ENCODE measurements around the gene SLC23A3. TPM values are rescaled to one million over a fixed set of nuclear protein-coding genes. Genes with fewer than 3 reads are reported as not detected.

Gene SLC23A3
- total and polyA plus RNA-seq, 7 donors, result 0.09 to 0.86 (median 0.14) TPM; not detected in 1

GRCh38 chr2:219180961-219181360 lies 11.1 kb upstream of the SLC23A3 start:
- no peak overlapping the region for H3K4me3 ChIP-seq

GRCh38 chr2:219179601-219180465 lies 10.0 kb upstream of the SLC23A3 start:
- 95 to 97% (median 95%) methylated on average over 9 of the region's 9 CpGs for WGBS, 3 donors
- Histone ChIP-seq H3K36me3 (ENCODE audit: insufficient read depth in 1 of 2, low read depth in 1 of 2) (peaks cover 6 to 64% of the 10 kb centered on the region in 2 donors), H3K4me3 (peak overlapping the region; percentile 100)

More at GRCh38 chr2:219180961-219181360, 11.1 kb upstream of the SLC23A3 start:
- no peak for DNase-seq
- ATAC-seq, result no peak
- 88 to 92% (median 89%) methylated on average over 5 of the region's 5 CpGs for WGBS, 3 donors
- H3K36me3 ChIP-seq (ENCODE audit: insufficient read depth in 1 of 2, low read depth in 1 of 2), result peaks cover 6 to 65% of the 10 kb centered on the region in 2 donors
- no peaks in the 10 kb centered on the region for H3K27me3 ChIP-seq (ENCODE audit: insufficient read depth in 3 of 3, low read length in 2 of 3)
- peaks cover 11% of the 10 kb centered on the region for H3K4me1 ChIP-seq
- no peak for TF ChIP-seq CTCF (IDR thresholded peaks at IDR 0.05)
- H3K27ac ChIP-seq, result no peak overlapping the region
- intact Hi-C loops (cut with DNase I), result no loop called here
- H3K9me3 ChIP-seq, result no peaks in the 10 kb centered on the region

GRCh38 chr2:219178377-219179175 lies 8.7 kb upstream of the SLC23A3 start:
- ATAC-seq (peak in 1 of 4 donors; percentile 6), DNase-seq (peak in 1 of 2 donors; percentile 56)
- Histone ChIP-seq H3K27me3 (ENCODE audit: insufficient read depth in 3 of 3, low read length in 2 of 3) (no peaks in the 10 kb centered on the region), H3K36me3 (ENCODE audit: insufficient read depth in 1 of 2, low read depth in 1 of 2) (peaks cover 3 to 67% of the 10 kb centered on the region in 2 donors), H3K9me3 (no peaks in the 10 kb centered on the region), H3K27ac (peak overlapping the region; percentile 87), H3K4me3 (peak overlapping the region; percentile 100), H3K4me1 (peaks cover 31% of the 10 kb centered on the region)
- WGBS, 3 donors, result 3 to 8% (median 4%) methylated on average over 24 to 45 of the region's 45 CpGs
- no peak for TF ChIP-seq CTCF (IDR thresholded peaks at IDR 0.05)
- intact Hi-C loops (cut with DNase I), result loop anchor here (1.0 to 10.0 kb wide), 5 partner anchors 28 to 784 kb away; partner anchors contain the start of genes ABCB6 (in 1 of the 2), CHPF (in 1 of the 2), CTDSP1 (in 1 of the 2) and TMEM198 (in 1 of the 2)

More at GRCh38 chr2:219179601-219180465, 10.0 kb upstream of the SLC23A3 start:
- no peaks in the 10 kb centered on the region for H3K27me3 ChIP-seq (ENCODE audit: insufficient read depth in 3 of 3, low read length in 2 of 3)
- ATAC-seq, result no peak
- TF ChIP-seq CTCF (IDR thresholded peaks at IDR 0.05), result no peak
- H3K9me3 ChIP-seq, result no peaks in the 10 kb centered on the region
- peaks cover 22% of the 10 kb centered on the region for H3K4me1 ChIP-seq
- H3K27ac ChIP-seq, result no peak overlapping the region
- no peak for DNase-seq
- intact Hi-C loops (cut with DNase I), result loop anchor here (5.0 to 10.0 kb wide), 4 partner anchors 37 to 785 kb away; partner anchors contain the start of genes ABCB6 (in 1 of the 2), CHPF (in 1 of the 2), CTDSP1 (in 1 of the 2) and TMEM198 (in 1 of the 2)

- peak; percentile 44 for TF ChIP-seq CTCF (IDR thresholded peaks at IDR 0.05)
- no peaks in the 10 kb centered on the region for H3K9me3 ChIP-seq
- peak within 1 kb of the TSS; percentile 100 for H3K4me3 ChIP-seq
- H3K27me3 ChIP-seq (ENCODE audit: insufficient read depth in 3 of 3, low read length in 2 of 3), result no peaks in the 10 kb centered on the region
- whole genome bisulfite sequencing, 3 donors, result 0 to 1% (median 0%) methylated on average over 36 to 67 of the region's 67 CpGs
- peak within 1 kb of the TSS; percentile 87 for H3K27ac ChIP-seq
- peaks cover 3 to 67% of the 10 kb centered on the region in 2 donors for H3K36me3 ChIP-seq (ENCODE audit: insufficient read depth in 1 of 2, low read depth in 1 of 2)
- peaks cover 31% of the 10 kb centered on the region for H3K4me1 ChIP-seq
- DNase-seq (peak; percentile 87 to 93), ATAC-seq (peak; percentile 77 to 87 (median 80))
- intact Hi-C loops (cut with DNase I), result loop anchor here (1.0 to 10.0 kb wide), 5 partner anchors 29 to 783 kb away; partner anchors contain the start of genes ABCB6 (in 1 of the 2), CHPF (in 1 of the 2), CTDSP1 (in 1 of the 2) and TMEM198 (in 1 of the 2)
Measured at GRCh38 chr2:219177552-219178376, 7.9 kb upstream of the SLC23A3 start, which contains the start of gene RETREG2. TSS of gene RETREG2 (plus strand) at chr2:219178275. CDS start at chr2:219178353, 78 bp downstream.
